Activated T-cell treated with anti-CD3 and anti-CD28 coated beads, Interleukin-2, amount 50 U/mL, for 1 hour (primary cell): ENCODE measurements around the gene APOA4.

ENCODE experiments used
- DNase-seq: peaks from one replicate; pipeline ENCODE4 v3.0.0-alpha.2; 2020

APOA4 gene

GRCh38 chr11:116823031-116823843, at the start of gene APOA4:
APOA4 (minus strand) TSS chr11:116823304; CDS start chr11:116823191, 113 bp downstream.
- no peak for DNase-seq

DNA sequence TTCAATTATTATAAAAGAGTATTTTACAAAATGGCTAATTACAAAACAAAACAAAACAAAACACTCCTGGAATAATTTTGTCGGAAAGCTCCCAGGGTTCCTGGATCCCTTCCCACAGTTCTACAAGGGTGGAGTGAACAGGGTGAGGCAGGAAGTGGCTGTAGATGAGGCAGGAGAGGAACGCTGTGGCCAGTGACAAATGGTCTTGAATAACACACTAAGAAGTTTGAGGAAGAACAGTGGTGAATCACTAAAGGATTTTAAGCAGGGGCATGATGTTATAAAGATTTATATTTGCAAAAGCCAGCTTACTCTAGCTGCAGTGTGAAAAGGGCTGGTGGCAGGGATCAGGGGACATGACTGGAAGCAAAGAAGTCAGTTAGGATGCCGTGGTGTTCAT, 48.1 kb upstream of the APOA4 start:
- DNase-seq = no peak

- no peak for DNase-seq
These were observed 47.0 kb upstream of the APOA4 start for GRCh38 chr11:116870054-116870453.

- no peak for DNase-seq
These were observed 46.5 kb upstream of the APOA4 start for GRCh38 chr11:116869610-116870009.

GRCh38 chr11:116868066-116868465, 45.0 kb upstream of the APOA4 start:
- no peak for DNase-seq

DNA sequence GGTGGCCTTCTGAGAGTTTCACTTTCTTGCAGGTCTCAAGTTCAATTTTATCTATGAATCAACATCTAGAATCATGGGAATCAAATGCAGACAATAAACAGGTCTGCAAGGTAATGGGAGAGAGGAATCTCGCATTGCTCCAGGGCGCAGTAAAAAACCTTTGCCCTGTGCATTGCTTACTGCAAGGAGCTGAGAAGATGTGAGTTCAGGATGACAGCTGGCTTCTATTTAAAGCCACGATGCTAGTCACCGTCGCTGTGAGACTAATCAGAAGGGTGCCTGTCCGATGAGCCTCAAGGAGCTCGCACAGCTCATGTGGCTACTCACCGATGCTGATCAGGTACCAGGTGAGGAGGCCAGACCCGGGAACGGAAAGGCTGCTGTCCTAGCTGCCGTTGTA, 44.5 kb upstream of the APOA4 start:
- no peak for DNase-seq

GRCh38 chr11:116866804-116867455, 43.8 kb upstream of the APOA4 start:
- DNase-seq = no peak

- no peak for DNase-seq
These were observed 42.6 kb upstream of the APOA4 start for GRCh38 chr11:116865696-116866095.

GRCh38 chr11:116864531-116864930, 41.4 kb upstream of the APOA4 start:
- no peak for DNase-seq

- DNase-seq = no peak
These were observed 39.8 kb upstream of the APOA4 start for GRCh38 chr11:116862951-116863350.

- no peak for DNase-seq
These were observed 39.1 kb upstream of the APOA4 start for GRCh38 chr11:116862185-116862584.

- no peak for DNase-seq
These were observed 38.4 kb upstream of the APOA4 start for GRCh38 chr11:116861539-116861938.

DNA sequence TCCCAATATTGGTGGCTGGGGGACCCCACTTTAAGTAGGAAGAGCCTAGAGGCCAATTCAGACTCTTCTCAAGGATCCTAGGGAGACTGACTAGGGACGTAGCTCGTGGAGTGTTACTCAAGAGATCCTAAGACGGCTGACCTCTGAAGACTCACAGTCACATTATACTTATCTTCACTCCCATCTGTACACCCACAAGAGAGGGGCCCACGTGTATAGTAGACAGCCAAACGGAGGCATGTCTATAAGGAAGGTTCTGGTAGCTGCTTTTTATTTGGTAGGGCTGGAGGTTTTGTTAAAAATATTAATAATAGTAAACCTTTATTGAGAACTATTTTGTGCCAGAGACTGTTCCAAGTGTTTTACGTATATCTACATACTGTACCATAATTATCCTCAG, 37.2 kb upstream of the APOA4 start:
- no peak for DNase-seq

- no peak for DNase-seq
These were observed 36.1 kb upstream of the APOA4 start for GRCh38 chr11:116859175-116859574.

DNA sequence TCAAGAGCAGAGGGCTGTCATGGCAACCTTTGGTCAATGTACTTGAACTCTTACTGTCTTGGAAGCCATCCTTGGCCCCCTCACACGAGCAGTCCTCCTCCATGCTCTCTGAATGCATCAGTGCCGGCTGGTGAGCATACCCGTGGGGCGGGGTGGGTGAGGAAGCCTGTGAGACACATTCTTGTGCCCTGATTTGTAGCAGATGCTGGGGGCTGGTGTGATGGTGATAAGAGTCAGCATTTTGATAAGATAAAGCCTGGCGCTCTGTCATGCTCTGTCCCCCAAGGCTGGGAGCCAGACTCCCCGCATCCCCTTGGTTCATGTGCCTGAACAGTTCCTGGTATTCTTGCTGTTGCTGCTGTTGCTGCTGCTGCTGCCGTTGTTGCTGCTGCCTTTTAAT, 34.8 kb upstream of the APOA4 start:
- no peak for DNase-seq

DNA sequence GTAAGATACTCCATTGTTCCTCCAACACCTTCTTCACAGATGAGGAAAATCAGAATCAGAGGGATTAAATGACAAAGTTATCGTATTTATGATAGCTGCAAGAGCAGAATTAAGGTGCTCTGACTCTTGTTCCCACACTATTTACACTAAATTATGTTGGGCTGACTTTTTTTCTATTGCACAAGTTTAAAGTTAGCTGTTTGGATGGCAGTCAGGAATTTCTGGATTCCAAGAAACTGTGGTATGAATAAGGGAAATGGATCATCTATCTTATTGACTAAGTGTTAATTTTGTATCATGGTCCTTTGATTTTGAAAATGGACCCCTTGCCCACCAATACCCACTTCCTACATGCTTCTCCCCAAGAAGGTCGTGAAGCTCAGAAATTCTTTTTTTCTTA, 34.2 kb upstream of the APOA4 start:
- no peak for DNase-seq

- DNase-seq = no peak
These were observed 33.3 kb upstream of the APOA4 start for GRCh38 chr11:116856423-116856822.

DNA sequence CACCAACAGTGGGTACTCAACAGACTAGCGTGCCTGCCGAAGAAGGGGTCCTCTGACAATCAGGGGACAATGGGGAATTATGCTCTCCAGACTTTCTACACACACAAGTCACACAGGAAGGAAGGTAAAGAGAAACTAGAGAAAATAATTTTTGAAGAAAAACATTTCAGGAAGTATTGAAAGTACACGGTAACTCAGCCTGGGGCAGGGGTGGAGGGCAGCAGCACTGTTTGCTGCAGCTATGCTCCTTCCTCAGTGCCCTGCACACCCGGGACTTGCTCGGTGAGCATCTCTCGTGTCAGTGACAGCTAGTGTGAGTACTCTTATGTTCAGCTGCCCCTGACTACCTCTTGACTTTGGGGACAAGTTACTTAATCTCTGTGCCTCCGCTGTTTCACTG, 32.3 kb upstream of the APOA4 start:
- no peak for DNase-seq

GRCh38 chr11:116853461-116854073, 30.5 kb upstream of the APOA4 start:
- peak; percentile 38 for DNase-seq

DNA sequence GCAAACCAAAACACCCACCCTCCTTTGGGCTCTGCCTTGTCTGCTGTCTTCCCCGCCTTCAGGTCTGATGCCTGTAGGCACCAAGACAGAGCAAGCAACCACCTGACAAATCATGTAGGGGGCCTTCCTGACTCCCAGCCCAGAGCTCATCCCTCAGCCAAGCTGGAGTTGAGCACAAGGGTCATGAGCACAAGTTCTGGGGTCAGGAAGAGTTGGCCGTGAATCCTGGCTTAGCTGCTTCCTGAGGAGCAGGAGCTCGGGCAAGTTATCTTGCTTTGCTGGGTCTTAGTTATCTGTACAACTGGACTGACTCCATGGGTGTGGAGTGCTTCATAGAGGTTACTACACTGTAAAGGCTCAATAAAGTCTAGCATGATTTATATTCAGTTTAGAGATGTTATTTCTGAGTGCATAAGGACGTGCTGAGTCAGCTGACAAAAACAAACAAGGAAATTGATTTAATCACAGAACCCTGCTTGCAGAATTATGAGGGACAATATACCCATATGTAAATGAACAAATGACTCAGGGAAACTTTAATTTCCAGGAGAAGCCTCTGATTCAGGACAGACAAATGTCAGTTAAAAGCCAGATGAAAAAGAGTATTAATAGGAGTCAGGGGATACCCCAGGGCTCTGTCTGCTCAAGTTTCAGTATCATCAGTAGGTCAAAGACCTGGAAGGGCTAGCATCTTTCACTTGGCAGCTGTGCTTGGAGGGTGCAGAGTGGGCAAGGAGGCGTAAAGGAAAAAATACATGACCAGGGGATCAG, 29.3 kb upstream of the APOA4 start:
- DNase-seq = no peak

GRCh38 chr11:116851626-116852025, 28.5 kb upstream of the APOA4 start:
- DNase-seq = peak; percentile 53

DNA sequence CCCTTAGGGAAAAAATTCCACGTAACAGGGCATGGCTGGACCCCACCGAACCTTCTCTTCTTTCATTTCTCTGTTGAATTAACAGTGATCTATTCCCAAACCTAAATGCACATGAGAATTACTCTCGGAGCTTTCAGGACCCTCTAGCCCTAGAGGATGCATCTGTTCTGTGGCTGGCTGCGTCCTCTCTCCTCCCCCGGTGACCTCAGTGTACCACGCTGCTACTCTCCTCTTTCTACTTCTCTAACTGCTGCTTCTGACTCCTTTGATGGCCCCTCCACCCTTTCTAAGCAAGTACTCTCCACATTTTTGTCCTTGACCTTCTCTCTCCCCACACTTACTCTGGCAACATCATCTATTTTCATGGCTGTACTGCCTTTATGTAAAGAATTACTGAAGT, 26.4 kb upstream of the APOA4 start:
- no peak for DNase-seq

GRCh38 chr11:116849060-116849459, 26.0 kb upstream of the APOA4 start:
- DNase-seq = no peak
